OCI-LY3 (cell line): ENCODE data around the gene DYNC1I1.

ENCODE experiments used
- EZH2phosphoT487 ChIP-seq: fragments of 200-600 bp; shearing (Covaris generic); IDR thresholded peaks from 2 replicates; pipeline ENCODE4 v1.6.1; 2018; ENCODE audit warnings: antibody characterized with exemption, mixed run types, low read depth
- TF ChIP-seq, protein P1 (sequence below): fragments of 200-600, 300-600 bp; sonication (generic); IDR thresholded peaks from 2 replicates; pipeline ENCODE4 v1.5.1; 2014; ENCODE audit warnings: antibody characterized with exemption, low read length, low read depth

DNA sequence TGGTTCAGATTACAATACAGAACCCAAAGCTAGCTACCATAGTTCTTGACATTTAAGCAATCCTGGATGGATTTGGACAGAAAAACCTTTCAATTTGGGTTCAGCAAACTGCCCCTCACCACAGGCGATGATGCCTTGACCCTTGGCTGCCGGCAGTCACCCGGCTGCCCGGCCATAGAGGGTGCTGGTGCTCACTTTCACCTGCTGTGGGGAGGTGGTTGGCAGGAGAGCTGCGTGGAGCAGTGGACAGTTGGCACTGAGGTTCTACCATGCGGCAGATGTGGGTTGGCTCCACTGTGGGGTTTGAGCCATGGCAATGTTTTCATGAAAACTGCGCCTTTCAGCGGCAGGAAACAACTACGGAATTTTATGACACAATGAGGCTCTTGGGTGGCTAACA, 99.5 kb downstream of the DYNC1I1 start:
- TF ChIP-seq, protein P1, sequence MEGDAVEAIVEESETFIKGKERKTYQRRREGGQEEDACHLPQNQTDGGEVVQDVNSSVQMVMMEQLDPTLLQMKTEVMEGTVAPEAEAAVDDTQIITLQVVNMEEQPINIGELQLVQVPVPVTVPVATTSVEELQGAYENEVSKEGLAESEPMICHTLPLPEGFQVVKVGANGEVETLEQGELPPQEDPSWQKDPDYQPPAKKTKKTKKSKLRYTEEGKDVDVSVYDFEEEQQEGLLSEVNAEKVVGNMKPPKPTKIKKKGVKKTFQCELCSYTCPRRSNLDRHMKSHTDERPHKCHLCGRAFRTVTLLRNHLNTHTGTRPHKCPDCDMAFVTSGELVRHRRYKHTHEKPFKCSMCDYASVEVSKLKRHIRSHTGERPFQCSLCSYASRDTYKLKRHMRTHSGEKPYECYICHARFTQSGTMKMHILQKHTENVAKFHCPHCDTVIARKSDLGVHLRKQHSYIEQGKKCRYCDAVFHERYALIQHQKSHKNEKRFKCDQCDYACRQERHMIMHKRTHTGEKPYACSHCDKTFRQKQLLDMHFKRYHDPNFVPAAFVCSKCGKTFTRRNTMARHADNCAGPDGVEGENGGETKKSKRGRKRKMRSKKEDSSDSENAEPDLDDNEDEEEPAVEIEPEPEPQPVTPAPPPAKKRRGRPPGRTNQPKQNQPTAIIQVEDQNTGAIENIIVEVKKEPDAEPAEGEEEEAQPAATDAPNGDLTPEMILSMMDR = no peak
- no peak for TF ChIP-seq EZH2phosphoT487
